ENCODE results near the gene TRIM41.
A peak's percentile ranks its signal among the peaks of the same experiment; 100 is the strongest.

Gene TRIM41

GRCh38 chr5:181255276-181255675 is 32.2 kb downstream of the TRIM41 start:
- Histone ChIP-seq H3K4me3 (ENCODE audit: insufficient read length, low read depth) (no peak overlapping the region), H3K9me3 (ENCODE audit: insufficient read depth, low read length) (no peaks in the 10 kb centered on the region), H3K36me3 (ENCODE audit: insufficient read depth, insufficient read length, low read length) (peaks cover 36% of the 10 kb centered on the region), H3K4me1 (ENCODE audit: insufficient read depth, insufficient read length) (peaks cover 2% of the 10 kb centered on the region), H3K9ac (ENCODE audit: insufficient read length, low read depth) (no peak overlapping the region), H3K27me3 (ENCODE audit: insufficient read depth, insufficient read length) (no peaks in the 10 kb centered on the region)
- no peak for DNase-seq (ENCODE audit: low read depth, low spot score)
- no peak for TF ChIP-seq SUZ12 (IDR thresholded peaks at IDR 0.05; ENCODE audit: extremely low read depth, insufficient read depth, insufficient read length)
- no peak for TF ChIP-seq ZNF274 (IDR thresholded peaks at IDR 0.05; ENCODE audit: low read depth, low read length)
- TF ChIP-seq YY1 (IDR thresholded peaks at IDR 0.05; ENCODE audit: insufficient read depth, insufficient read length) = no peak

GRCh38 chr5:181255836-181256578 is 32.9 kb downstream of the TRIM41 start:
- no peaks in the 10 kb centered on the region for H3K27me3 ChIP-seq (ENCODE audit: insufficient read depth, insufficient read length)
- no peak overlapping the region for H3K4me3 ChIP-seq (ENCODE audit: insufficient read length, low read depth)
- DNase-seq (ENCODE audit: low read depth, low spot score) = no peak
- peaks cover 29% of the 10 kb centered on the region for H3K36me3 ChIP-seq (ENCODE audit: insufficient read depth, insufficient read length, low read length)
- H3K9ac ChIP-seq (ENCODE audit: insufficient read length, low read depth) = no peak overlapping the region
- no peaks in the 10 kb centered on the region for H3K9me3 ChIP-seq (ENCODE audit: insufficient read depth, low read length)
- no peak for TF ChIP-seq SUZ12 (IDR thresholded peaks at IDR 0.05; ENCODE audit: extremely low read depth, insufficient read depth, insufficient read length)
- TF ChIP-seq ZNF274 (IDR thresholded peaks at IDR 0.05; ENCODE audit: low read depth, low read length) = no peak
- no peak for TF ChIP-seq YY1 (IDR thresholded peaks at IDR 0.05; ENCODE audit: insufficient read depth, insufficient read length)
- H3K4me1 ChIP-seq (ENCODE audit: insufficient read depth, insufficient read length) = no peaks in the 10 kb centered on the region

GRCh38 chr5:181258576-181258975 is 35.5 kb downstream of the TRIM41 start:
- Histone ChIP-seq H3K9me3 (ENCODE audit: insufficient read depth, low read length) (no peaks in the 10 kb centered on the region), H3K4me3 (ENCODE audit: insufficient read length, low read depth) (no peak overlapping the region), H3K9ac (ENCODE audit: insufficient read length, low read depth) (no peak overlapping the region), H3K36me3 (ENCODE audit: insufficient read depth, insufficient read length, low read length) (peaks cover 15% of the 10 kb centered on the region), H3K4me1 (ENCODE audit: insufficient read depth, insufficient read length) (no peaks in the 10 kb centered on the region), H3K27me3 (ENCODE audit: insufficient read depth, insufficient read length) (no peaks in the 10 kb centered on the region)
- no peak for DNase-seq (ENCODE audit: low read depth, low spot score)
- TF ChIP-seq SUZ12 (IDR thresholded peaks at IDR 0.05; ENCODE audit: extremely low read depth, insufficient read depth, insufficient read length) (no peak), YY1 (IDR thresholded peaks at IDR 0.05; ENCODE audit: insufficient read depth, insufficient read length) (no peak), ZNF274 (IDR thresholded peaks at IDR 0.05; ENCODE audit: low read depth, low read length) (no peak)

- Histone ChIP-seq H3K4me3 (ENCODE audit: insufficient read length, low read depth) (peak overlapping the region; percentile 66), H3K27me3 (ENCODE audit: insufficient read depth, insufficient read length) (no peaks in the 10 kb centered on the region), H3K36me3 (ENCODE audit: insufficient read depth, insufficient read length, low read length) (peaks cover 18% of the 10 kb centered on the region), H3K4me1 (ENCODE audit: insufficient read depth, insufficient read length) (no peaks in the 10 kb centered on the region), H3K9me3 (ENCODE audit: insufficient read depth, low read length) (no peaks in the 10 kb centered on the region), H3K9ac (ENCODE audit: insufficient read length, low read depth) (peak overlapping the region; percentile 76)
- DNase-seq (ENCODE audit: low read depth, low spot score) = no peak
- no peak for TF ChIP-seq ZNF274 (IDR thresholded peaks at IDR 0.05; ENCODE audit: low read depth, low read length)
- no peak for TF ChIP-seq SUZ12 (IDR thresholded peaks at IDR 0.05; ENCODE audit: extremely low read depth, insufficient read depth, insufficient read length)
- TF ChIP-seq YY1 (IDR thresholded peaks at IDR 0.05; ENCODE audit: insufficient read depth, insufficient read length) = no peak
Measured at GRCh38 chr5:181259283-181259682, 36.2 kb downstream of the TRIM41 start.

- no peak for TF ChIP-seq SUZ12 (IDR thresholded peaks at IDR 0.05; ENCODE audit: extremely low read depth, insufficient read depth, insufficient read length)
- TF ChIP-seq YY1 (IDR thresholded peaks at IDR 0.05; ENCODE audit: insufficient read depth, insufficient read length) = no peak
- TF ChIP-seq ZNF274 (IDR thresholded peaks at IDR 0.05; ENCODE audit: low read depth, low read length) = no peak
- Histone ChIP-seq H3K4me1 (ENCODE audit: insufficient read depth, insufficient read length) (no peaks in the 10 kb centered on the region), H3K9me3 (ENCODE audit: insufficient read depth, low read length) (no peaks in the 10 kb centered on the region), H3K9ac (ENCODE audit: insufficient read length, low read depth) (peak overlapping the region; percentile 76), H3K27me3 (ENCODE audit: insufficient read depth, insufficient read length) (no peaks in the 10 kb centered on the region), H3K4me3 (ENCODE audit: insufficient read length, low read depth) (peak overlapping the region; percentile 66), H3K36me3 (ENCODE audit: insufficient read depth, insufficient read length, low read length) (peaks cover 14% of the 10 kb centered on the region)
- DNase-seq (ENCODE audit: low read depth, low spot score) = no peak
Measured at GRCh38 chr5:181259974-181260719, 37.1 kb downstream of the TRIM41 start.

GRCh38 chr5:181260720-181261319 is 37.7 kb downstream of the TRIM41 start, which contains the start of gene TRIM52:
Gene TRIM52, minus strand, starts transcription at chr5:181261143. Its CDS starts 330 bp downstream, at chr5:181260813.
- H3K36me3 ChIP-seq (ENCODE audit: insufficient read depth, insufficient read length, low read length) = peaks cover 14% of the 10 kb centered on the region
- H3K4me3 ChIP-seq (ENCODE audit: insufficient read length, low read depth) = peak within 1 kb of the TSS; percentile 66
- peak within 1 kb of the TSS; percentile 76 for H3K9ac ChIP-seq (ENCODE audit: insufficient read length, low read depth)
- H3K9me3 ChIP-seq (ENCODE audit: insufficient read depth, low read length) = no peaks in the 10 kb centered on the region
- no peaks in the 10 kb centered on the region for H3K4me1 ChIP-seq (ENCODE audit: insufficient read depth, insufficient read length)
- no peak for TF ChIP-seq YY1 (IDR thresholded peaks at IDR 0.05; ENCODE audit: insufficient read depth, insufficient read length)
- TF ChIP-seq ZNF274 (IDR thresholded peaks at IDR 0.05; ENCODE audit: low read depth, low read length) = no peak
- no peak for TF ChIP-seq SUZ12 (IDR thresholded peaks at IDR 0.05; ENCODE audit: extremely low read depth, insufficient read depth, insufficient read length)
- H3K27me3 ChIP-seq (ENCODE audit: insufficient read depth, insufficient read length) = no peaks in the 10 kb centered on the region
- peak; percentile 63 for DNase-seq (ENCODE audit: low read depth, low spot score)
